Sigmoid colon (tissue), 3 donors: Measurements from ENCODE around the gene DTYMK.

Experiments used
- POLR2A ChIP-seq, 2 donors: fragments of 450-650 bp; IDR thresholded peaks; one replicate each; pipeline ENCODE4 v1.6.1; 2016; ENCODE audit warnings: antibody characterized with exemption in 2 of 2, mild to moderate bottlenecking in 2 of 2, moderate library complexity in 2 of 2
- TF ChIP-seq, protein P1 (sequence below), 4 experiments: fragments of 450-650 bp in 3 of 4; fragments of 200-600 bp in 1 of 4; IDR thresholded peaks; one replicate each; pipeline ENCODE4 v1.5.1; 2016 to 2019; ENCODE audit warnings: antibody characterized with exemption in 4 of 4, mild to moderate bottlenecking in 3 of 4, moderate library complexity in 2 of 4

DNA sequence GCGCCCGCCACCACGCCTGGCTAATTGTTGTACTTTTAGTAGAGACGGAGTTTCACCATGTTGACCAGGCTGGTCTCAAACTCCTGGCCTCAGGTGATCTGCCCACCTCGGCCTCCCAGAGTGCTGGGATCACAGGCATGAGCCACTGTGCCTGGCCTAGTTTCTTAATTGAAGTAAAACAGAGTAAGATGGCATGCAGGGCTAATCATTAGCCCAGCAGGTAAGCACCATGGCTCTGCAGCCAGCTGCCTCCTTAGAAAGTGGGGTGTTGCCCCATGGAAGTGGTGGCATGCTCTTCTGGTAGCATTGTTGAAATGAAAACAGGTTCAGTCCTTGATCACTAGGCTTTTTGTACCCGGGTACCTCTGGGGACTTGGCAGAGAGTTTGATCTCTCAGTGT is 36.7 kb downstream of the DTYMK start:
- no peak for TF ChIP-seq POLR2A (IDR thresholded peaks at IDR 0.05)
- TF ChIP-seq, protein P1, sequence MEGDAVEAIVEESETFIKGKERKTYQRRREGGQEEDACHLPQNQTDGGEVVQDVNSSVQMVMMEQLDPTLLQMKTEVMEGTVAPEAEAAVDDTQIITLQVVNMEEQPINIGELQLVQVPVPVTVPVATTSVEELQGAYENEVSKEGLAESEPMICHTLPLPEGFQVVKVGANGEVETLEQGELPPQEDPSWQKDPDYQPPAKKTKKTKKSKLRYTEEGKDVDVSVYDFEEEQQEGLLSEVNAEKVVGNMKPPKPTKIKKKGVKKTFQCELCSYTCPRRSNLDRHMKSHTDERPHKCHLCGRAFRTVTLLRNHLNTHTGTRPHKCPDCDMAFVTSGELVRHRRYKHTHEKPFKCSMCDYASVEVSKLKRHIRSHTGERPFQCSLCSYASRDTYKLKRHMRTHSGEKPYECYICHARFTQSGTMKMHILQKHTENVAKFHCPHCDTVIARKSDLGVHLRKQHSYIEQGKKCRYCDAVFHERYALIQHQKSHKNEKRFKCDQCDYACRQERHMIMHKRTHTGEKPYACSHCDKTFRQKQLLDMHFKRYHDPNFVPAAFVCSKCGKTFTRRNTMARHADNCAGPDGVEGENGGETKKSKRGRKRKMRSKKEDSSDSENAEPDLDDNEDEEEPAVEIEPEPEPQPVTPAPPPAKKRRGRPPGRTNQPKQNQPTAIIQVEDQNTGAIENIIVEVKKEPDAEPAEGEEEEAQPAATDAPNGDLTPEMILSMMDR (IDR thresholded peaks at IDR 0.05) = no peak
